NCI-H2171 (cell line): ENCODE measurements around the gene CCDC197.

Experiments
- DNase-seq: peaks from one replicate; lab custom pipeline; 2025; lab: John Stamatoyannopoulos, UW

CCDC197 gene

DNA sequence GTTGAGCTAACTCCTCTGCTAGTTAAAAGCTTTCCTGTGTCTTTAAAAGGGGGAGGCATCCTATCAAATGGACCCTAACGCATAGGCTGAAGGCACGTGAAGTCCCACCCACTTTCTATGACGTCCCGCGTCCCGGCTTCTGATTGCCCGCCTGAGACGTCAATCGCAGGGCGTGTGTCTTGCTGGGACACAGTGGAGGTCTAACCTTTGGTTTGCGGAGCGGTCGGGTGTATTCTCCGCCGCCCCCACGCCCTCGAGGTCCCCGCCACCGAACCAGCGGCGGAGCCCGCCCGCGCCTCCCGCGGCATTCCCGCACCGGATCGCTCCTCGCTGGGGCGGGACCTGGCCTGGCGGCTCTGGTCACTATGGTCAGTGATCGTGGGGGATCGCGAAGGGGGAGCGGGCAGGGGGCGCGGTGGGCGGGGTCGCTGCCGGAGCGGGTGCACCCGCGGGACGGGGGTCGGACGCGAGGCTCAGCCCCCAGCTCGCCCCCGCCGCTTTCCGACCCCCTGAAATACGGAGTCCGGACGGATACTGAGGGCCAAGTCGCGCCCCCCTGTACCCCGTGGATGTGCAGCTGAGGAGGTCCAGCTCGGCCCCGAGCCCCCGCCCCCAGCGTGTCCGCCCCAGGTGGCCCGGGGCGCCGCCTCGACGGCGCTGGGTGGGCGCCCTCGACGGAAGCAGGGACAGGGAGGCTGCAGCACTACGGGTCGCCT, 29.2 kb downstream of the CCDC197 start, which contains the start of gene OTUB2:
OTUB2 (plus strand) TSS at position 168 of the 716 bp plus-strand sequence; CDS start at position 366, 198 bp downstream.
- DNase-seq = peak; percentile 99

DNA sequence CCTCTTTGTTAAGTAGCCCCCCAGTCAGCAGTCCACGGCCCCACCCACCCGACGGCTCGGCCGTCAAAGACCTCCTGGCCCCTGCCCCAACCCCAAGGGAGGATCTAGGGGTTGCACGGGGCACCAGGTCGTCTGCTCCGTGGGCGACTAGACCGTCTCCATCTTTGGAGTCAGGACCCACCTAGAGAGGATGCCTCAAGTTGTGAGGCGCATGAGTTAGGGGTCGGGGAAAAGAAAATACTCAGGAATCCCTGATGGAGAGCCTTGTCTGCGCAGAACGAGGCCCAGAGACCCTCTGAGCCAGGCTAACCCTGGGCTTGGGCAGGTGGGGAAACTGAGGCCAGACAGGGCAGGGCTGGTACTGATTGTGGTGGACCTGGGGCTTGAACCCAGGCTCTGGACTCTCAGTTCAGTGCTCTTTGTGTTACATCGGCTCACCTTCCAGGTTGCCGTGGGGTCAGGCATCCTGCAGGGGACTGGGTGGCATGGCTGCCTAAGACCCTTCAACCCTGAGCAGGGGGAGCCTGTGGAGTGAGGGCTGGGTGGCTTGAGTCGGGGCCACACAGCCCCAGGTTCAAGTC, 29.9 kb downstream of the CCDC197 start:
- no peak for DNase-seq

DNA sequence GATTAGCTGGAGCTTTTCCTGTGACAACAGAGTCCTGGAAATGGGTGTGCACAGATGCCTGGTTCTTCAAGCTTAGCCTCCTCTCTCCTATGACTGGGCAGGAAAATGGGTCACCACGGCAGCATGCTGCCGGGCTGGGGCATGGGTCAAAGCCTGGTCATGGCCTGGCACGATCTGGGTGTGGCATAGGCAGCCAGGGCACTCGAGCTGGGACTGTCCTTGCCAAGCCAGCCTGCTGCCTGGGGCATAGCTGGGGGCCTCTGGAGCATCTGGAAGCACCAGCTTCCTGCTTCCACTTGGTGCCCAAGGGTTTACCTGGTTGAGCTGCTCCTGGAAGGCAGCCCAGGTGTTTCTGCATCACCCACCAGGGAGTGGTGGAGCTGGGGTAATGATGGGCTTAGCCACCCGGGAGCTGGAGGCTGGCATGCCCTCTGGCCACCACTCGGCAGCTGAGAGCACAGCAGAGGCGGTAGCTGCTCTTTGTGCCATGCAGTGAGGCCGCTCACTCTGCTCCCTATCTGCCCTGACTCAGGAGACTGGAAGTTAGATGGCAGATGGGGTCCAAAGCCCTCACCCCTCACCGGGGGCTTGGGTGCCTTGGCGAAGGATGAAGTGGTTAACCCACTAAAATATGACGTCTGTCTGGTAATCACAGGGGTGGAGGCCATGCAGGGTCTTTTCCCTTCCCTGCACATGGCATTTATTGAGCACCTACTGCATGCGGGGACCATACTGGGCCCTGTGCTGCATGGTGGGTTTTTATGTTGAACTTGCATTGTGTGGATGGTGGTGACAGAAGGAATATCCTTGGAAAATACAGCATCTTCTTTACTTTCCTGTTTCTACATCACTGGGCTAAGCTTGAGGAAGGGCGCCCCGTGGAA, 30.7 kb downstream of the CCDC197 start:
- no peak for DNase-seq

DNA sequence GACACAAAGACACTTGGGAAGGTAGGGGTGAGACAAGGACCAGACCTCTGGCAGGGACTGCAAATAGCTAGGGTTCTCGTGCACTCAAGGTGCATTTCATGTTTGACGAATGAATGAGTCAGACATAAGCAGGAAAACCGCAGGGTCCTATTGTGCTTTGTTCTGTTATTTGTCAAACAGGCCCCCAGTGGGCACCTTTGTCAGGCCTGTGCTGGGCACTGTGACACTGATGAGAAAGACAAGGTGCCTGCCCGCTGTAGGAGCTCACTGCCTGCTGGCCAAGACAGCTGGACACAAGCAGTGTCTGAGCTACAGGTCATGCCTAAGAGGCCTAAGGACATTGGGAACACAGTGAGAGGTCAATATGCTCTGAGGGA, 31.3 kb downstream of the CCDC197 start:
- DNase-seq = no peak

DNA sequence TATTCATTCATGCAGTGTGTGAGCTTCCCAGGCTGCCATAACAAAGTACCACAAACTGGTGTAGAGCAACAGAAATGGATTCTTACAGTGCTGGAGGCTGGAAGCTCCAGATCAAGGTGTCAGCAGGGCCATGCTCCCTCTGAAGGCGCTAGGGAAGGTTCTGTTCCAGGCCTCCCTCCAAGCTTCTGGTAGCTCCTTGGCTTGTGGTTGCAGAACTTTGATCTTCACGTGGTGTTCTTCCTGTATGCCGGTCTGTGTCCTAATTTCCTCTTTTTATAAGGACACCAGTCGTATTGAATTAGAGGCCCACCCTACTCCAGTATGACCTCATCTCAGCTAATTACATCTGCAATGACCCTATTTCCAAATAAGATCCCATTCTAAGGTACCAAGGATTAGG, 32.2 kb downstream of the CCDC197 start:
- no peak for DNase-seq

DNA sequence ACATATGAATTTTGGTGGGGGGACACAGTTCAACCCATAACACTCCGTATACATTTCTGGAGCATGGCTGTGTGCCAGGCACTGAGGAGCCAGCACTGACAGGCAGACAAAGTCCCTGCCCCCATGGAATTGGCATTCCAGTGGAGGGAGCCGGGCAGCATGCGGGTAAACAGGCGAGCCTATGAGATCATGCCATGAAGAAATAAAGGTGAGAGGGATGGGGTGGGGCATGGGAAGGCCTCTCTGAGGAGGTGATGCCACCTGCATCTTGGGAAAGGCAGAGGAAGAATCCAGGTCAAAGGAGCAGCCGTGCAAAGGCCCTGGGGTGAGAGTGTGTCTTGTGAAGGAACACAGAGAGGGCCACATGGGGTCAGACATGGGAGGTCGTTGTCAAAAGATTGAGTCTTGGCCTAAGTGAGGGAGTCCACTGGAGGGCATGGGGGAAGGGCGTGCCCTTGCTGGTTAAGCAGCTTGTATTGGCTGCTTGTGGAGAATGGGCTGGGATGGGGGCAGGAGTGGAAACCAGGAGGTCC, 32.6 kb downstream of the CCDC197 start:
- no peak for DNase-seq

DNA sequence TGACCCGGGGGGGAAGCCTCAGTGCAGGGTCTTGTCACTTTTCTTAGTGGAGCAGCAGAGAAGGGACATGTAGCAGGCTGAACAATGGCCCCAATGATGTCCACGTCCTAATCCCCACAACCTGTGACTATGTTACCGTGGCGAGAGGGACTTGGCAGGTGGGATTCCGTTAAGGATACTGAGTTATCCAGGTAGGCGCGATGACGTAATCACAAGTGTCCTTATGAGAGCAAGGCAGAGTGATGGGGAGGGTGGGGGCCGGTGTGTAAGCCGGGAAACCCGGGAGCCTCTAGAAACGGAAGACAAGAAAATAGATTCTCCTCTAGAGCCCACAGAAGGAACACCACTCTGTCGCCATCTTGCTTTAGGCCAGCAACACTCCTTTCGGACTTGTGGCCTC, 33.5 kb downstream of the CCDC197 start:
- DNase-seq = no peak

DNA sequence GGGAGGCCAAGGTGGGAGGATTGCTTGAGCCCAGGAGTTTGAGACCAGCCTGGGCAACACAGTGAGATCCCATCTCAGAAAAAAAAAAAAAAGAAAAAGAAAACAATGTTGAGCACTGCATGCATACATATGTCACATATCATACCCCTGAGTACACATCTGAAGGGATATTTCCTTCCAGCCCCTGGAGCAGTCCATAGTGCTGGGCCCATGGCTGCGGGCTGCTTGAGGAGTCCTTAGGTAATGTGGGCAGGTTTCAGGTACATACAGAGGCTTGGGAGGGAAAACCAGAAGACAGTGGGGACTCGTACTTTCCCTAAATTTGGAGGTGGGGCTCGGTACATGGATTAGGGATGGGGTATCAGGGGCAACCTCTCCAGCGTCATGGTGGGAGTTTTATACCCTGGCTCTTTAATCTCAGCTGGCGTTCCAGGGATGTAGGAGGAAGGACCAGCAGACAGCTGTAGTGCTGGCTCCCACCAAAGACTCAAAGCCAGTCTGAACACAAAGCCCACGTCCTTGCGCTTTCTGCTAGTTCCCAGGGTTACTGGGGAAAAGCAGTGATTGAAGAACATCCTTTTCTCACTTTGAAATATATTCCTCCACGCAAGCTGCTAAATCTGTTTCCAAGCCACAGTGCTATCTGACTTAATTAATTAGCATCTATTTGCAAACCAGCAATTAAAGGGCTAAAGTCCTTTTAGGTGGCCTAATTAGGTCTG, 34.2 kb downstream of the CCDC197 start:
- no peak for DNase-seq

DNA sequence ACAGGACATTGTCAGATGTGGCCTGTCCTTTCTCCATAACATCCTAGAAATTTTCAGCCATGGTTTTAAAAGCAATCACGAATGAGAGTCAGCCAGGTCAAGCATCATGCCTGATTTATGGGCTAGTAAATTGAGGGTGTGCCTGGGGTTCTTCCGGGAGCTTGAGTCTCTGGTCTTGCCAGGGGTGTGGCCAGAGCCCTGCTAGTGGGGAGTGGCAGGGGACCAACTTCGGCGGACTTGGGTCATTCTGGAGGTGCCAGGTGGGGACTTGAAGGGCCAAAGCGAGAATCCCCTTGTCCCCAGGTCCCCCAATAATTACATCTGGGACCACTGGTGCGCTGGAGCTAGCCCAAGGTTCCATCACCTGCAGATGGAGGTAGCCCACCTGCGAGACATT, 34.8 kb downstream of the CCDC197 start:
- no peak for DNase-seq

DNA sequence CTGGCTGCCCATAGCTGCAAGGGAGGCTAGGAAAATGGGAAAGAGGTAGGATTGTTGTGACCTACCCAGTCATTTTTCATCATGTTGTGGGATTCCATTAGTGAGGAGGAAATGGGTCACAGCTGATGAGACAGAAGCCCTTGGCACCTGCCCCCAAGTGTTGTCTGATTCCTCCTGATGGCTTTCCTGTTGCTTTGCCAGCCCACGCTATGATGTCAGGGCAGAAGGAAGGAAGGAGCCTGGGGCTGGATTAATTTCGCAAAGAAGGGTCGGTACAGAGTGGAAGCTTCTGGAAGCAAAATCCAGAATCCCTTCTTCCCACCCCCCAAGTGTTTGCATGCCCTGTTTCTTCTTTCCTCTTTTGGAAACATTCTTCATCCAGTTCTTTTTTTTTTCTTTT, 37.8 kb downstream of the CCDC197 start:
- DNase-seq = no peak

DNA sequence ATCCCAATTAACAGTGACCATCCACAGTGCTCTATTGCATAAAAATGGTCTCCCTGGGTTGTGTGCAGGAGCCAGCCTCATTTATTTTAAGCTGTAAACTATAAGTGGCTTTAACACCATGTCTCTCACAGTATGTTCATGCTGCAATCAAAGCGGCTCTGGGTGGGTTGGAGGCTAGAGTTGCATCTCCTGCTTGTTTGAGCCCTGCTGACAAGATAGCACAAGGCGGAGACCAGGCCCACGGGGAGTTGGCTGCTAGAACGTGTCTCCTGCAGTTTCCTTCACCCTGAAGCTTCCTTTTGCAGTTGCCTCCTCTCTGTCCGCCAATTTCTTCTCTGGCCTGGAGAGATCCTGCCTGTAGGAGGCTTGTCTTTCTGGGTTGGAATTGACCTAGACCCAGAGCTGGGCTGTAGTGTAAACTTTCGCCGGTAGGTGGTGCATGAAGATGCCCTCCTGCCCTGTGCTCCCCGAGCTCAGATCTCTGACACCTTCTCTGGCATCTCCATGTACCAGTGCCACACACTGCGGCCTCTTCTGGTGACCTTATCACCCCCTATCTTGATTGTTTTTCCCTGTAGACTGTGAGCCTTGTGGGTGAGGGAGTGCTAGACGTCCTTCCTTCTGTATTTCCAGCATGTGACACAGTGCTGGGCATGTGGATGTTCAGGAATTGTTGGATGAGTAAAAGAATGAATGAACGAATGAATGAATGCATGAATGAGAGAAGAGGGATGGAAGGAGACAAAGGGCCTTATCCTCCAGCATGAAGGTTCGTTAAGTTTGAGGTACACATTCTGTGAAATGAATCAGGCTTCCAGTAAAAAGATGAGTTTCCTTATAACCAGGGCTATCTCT, 39.4 kb downstream of the CCDC197 start:
- no peak for DNase-seq

DNA sequence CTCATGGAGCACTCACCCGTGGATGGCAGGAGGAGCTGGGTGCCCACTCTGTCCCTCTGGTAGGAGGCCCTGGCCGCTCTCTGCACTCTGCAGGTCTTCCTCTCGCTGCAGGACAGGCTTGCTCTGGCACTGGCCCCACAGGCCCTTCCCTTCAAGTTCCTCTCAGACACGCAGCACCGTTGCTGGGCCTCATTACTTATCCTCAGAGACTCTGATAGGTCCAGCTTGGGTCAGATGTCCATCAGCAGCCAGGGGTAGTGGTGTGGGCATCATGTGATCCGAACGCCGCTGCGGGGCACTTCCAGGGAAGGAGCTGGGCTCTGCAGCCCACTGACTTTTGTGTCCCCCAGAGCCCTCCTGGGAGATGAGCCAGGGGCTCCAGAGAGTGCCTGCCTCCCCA, 40.9 kb downstream of the CCDC197 start:
- no peak for DNase-seq

DNA sequence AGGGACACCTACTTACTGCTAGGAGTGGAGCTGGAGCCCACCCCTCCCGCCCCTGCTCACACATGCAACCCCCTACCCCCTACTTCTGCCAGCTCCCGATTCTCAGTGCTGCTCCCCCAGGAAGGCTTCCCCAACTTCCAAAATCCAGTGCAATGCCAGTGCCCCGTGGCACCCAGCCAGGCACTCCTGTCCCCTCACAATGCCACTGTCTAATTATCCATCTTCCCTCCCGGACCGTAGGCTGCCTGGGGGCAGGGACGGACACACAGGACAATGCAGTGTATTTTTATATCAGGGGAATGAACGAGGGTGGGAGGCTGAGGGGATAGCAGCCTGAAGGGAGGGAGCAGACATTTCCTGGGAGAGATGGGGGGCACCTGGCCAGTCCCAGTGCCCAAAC, 41.4 kb downstream of the CCDC197 start:
- no peak for DNase-seq

DNA sequence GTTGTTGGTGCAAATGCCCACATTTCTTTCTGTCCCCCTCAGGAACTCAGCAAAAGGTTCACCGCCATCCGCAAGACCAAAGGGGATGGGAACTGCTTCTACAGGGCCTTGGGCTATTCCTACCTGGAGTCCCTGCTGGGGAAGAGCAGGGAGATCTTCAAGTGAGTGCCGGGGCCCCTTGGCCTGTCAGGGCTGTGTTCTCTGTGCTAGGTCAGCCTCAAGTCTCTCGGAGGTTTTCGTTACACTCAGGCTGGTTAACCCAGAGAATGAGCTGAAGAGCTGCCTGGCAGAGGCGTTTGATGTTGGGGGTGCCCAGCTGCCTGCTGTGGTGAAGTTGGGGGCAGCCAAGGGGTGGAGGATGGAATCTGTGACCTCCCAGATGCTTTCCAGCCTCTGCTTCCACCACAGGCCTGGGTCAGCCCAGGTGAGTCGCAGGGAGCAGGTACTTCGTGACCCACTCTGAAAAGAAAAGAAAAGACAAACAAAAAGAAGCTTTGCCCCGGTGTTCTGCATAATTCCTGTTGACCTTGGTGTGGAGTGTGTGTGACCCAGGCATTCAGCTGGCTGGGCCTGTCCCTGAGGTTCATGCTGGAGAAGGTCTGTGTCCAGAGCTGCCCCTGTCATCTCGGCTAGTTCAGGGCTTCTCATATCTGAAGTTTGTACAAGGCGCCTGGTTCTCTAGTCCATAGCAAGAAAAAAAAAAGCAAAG, 42.0 kb downstream of the CCDC197 start:
- DNase-seq = no peak

DNA sequence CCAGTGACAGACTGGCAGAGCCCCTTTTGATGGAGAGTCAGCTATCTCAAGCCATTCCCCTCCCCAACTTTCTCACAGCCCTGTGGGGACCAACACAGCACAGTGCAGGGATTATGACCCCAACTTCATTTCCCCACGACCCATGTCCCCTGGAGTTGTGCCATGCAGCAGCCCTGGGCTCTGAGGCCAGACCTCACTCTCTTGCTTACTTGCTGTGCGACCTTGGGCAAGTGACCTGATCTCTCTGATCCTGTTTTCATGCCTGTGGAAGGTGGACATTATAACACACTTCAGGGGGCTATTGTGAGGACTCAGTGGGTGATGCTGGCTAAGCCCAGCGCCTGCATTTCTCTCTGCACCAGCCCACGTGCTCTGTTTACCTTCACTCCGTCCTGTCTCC, 43.1 kb downstream of the CCDC197 start:
- DNase-seq = no peak

DNA sequence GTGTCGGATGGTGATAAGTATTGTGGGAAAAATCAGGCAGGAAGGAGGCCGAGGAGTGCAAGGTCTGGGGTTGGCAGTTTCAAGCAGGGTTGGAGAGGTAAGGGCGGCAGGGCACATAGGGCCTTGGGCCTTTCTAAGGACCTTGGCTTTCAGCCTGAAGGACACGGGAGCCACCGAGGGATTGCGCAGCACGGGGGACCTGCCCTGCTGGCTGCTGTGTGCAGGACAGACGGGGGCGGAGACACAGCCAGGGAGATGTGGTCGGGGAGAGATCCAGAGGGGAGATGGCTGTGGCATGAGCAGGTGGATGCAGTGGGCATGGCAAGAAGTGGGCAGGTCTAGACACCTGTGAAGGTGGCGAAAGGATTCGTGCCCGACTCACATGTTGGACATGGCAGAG, 43.7 kb downstream of the CCDC197 start:
- DNase-seq = no peak

DNA sequence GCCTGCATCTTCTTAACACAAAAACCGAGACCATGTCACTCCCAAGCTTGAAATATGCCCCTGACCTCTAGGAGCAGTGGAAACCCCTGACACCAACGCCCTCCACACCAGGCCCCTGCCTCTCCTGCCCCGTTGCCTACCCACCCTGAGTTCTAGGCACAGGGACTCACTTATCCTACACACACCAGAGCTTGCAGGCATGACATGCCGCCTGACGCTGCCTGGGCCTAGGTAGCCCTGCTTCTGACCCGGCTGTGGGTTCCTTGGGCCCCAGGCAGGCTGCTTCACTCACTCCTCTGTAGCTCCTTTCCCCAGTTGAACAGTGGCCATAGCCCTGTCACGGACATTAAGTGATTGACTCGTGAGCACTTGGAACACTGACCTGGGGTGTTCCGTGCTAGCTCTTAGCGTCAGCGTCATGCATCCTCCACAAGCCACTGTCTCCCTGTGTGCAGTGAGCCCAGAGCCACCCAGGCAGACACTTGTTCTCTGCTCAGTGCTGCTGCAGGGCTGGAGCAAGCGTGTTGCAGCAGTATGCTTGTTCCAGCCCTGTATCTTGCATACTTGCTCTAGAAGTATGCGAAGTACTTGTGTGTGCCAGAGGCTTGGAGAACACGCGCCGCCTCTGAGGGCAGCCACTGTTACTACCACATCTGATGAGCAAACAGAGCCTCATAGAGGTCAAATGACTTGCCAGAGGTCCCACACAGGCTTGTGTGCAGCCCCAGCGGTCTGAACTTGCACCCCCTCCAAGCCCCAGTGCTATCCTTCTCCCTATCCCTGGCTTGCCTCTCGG, 44.6 kb downstream of the CCDC197 start:
- DNase-seq = no peak

DNA sequence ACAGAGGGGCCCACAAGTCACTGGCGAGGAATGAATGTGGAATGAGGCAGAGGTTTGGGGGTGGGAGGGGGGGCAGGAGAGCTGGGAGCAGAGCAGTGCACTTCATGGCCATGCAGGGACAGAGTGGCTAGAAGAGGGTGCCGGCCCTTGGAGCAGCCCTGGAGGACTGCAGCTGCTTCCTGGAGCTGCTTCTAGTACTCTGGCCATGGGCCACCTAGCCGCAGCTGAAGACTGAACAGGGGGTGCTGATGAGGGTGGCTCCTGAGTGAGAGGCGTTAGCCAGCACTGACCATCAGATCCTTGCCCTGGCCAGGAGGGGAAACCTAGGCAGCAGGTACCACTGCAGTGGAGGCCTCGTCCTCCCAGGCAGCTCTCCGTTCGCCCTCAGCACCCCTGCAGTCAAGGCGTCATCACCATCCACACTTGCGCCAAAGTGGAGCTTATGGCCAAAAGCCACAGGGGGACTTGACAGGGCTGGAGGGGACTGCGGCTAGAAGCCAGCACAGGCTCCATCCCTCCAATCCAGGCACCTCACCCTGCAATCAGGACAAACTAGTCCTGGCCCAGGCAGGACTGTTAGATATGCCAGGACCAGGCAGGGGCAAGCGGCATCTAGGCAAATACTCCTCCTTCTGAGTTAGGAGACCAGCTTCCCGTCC, 45.5 kb downstream of the CCDC197 start:
- DNase-seq = no peak

DNA sequence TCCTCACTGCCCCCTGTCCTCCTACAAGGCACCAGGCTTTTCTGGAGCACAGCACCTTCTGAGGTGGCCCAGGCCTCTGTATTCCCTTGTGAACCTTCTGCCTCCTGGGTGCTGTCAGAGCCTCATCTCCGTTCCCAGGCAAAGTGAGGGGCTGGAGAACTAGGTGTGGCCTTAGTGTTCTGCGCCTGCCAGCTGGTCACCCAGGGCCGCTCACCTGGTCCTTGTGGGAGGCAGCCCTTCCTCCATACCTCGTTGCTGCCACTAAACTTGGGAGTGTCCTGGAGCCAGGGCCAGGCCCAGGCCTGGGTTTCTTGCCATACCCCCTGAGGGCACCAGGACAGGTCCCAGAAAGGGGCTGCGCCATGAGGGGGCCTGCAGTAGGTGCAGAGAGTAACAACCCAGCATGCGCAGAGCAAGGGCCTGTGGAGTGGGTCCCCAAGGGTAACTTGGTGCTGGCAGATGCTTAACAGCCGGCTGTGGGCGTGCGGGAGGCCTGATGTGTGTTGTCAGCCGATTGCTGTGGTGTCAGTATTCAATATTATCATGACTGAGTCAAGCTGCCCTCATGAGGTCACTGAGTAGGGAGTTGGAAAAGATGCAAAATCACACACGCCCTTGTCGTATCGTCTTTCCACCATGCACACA, 46.1 kb downstream of the CCDC197 start:
- no peak for DNase-seq
